ENCODE results near the gene KIRREL3.

Gene KIRREL3

DNA sequence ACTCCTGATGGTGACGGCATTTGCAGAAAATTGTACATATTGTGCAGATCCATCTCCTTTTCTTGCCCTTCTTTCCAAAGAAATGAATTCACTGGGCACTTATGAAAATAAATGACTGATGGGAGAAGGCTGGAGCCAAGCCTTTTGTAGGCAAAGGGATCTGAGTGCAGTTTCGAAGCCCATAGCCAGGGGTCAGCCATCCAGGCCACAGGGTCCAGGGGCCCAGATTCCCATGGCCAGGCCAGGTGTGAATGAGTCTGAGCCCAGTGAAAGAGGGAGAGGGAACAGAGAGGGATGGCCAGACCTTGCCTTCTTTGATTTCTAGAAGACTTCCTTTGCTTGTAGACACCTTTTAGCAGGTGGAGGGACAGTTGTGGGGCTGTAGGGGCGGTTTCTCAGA lies 209.1 kb downstream of the KIRREL3 start:
- H3K4me1 ChIP-seq (ENCODE audit: control insufficient read depth in 1 of 2, insufficient read depth in 1 of 2, low read depth in 1 of 2, low read length in 1 of 2): no peaks in the 10 kb centered on the region
- TF ChIP-seq, protein P1, sequence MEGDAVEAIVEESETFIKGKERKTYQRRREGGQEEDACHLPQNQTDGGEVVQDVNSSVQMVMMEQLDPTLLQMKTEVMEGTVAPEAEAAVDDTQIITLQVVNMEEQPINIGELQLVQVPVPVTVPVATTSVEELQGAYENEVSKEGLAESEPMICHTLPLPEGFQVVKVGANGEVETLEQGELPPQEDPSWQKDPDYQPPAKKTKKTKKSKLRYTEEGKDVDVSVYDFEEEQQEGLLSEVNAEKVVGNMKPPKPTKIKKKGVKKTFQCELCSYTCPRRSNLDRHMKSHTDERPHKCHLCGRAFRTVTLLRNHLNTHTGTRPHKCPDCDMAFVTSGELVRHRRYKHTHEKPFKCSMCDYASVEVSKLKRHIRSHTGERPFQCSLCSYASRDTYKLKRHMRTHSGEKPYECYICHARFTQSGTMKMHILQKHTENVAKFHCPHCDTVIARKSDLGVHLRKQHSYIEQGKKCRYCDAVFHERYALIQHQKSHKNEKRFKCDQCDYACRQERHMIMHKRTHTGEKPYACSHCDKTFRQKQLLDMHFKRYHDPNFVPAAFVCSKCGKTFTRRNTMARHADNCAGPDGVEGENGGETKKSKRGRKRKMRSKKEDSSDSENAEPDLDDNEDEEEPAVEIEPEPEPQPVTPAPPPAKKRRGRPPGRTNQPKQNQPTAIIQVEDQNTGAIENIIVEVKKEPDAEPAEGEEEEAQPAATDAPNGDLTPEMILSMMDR (IDR thresholded peaks at IDR 0.05): no peak
- no peak overlapping the region for H3K27ac ChIP-seq
- H3K9me3 ChIP-seq: no peaks in the 10 kb centered on the region
- H3K27me3 ChIP-seq: no peaks in the 10 kb centered on the region
- no peaks in the 10 kb centered on the region for H3K36me3 ChIP-seq
- H3K4me3 ChIP-seq (ENCODE audit: low read depth in 1 of 2, low read length in 1 of 2): no peak overlapping the region

DNA sequence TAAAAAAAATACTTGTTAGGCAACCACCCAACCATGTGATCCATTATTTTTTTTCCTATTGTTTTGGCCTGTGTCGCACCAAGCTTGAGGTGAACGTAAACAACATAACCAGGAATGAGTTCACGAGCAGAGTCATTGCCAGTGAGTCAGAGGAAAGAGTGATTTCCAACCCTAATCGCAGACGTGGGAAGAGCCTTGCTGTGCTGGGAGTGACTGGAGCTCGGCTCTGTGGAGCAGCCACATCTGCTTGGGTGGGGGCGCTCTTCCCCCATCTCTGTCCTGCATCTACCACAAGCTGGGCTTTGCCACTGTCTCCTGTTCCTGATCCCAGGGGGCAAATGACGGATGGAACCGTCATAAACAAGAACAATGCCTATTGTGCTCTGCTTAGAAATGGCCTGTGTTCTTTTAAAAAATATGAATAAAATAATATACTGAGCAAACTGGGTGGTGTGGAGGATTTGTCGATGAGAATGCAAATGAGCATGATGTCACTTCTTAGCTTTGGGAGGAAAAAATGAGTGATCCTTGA lies 210.0 kb downstream of the KIRREL3 start:
- Histone ChIP-seq H3K27me3 (no peaks in the 10 kb centered on the region), H3K4me1 (ENCODE audit: control insufficient read depth in 1 of 2, insufficient read depth in 1 of 2, low read depth in 1 of 2, low read length in 1 of 2) (no peaks in the 10 kb centered on the region), H3K27ac (no peak overlapping the region), H3K4me3 (ENCODE audit: low read depth in 1 of 2, low read length in 1 of 2) (no peak overlapping the region), H3K36me3 (no peaks in the 10 kb centered on the region), H3K9me3 (no peaks in the 10 kb centered on the region)
- TF ChIP-seq, protein P1 (IDR thresholded peaks at IDR 0.05): no peak

DNA sequence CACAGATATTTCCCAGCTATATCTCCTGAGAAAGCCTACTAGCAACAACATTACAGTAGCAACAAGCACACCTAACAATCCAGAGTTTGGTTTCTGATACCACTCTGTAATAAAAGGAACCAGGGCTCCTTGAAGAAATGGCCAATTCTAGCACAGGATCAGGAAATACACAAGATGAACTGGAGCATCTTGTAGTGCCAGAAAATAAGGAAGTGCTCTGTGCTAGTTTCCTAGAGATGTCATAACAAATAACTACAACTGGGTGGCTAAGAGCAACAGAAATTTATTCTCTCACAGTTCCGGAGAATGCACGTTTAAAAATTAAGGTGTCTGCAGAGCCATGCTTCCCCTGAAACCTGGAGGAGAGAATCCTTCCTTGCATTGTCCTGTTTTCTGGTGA lies 217.8 kb downstream of the KIRREL3 start:
- no peak overlapping the region for H3K27ac ChIP-seq
- H3K27me3 ChIP-seq: peaks cover 3% of the 10 kb centered on the region
- H3K4me1 ChIP-seq (ENCODE audit: control insufficient read depth in 1 of 2, insufficient read depth in 1 of 2, low read depth in 1 of 2, low read length in 1 of 2): no peaks in the 10 kb centered on the region
- TF ChIP-seq, protein P1 (IDR thresholded peaks at IDR 0.05): no peak
- H3K4me3 ChIP-seq (ENCODE audit: low read depth in 1 of 2, low read length in 1 of 2): no peak overlapping the region
- no peaks in the 10 kb centered on the region for H3K9me3 ChIP-seq
- no peaks in the 10 kb centered on the region for H3K36me3 ChIP-seq

DNA sequence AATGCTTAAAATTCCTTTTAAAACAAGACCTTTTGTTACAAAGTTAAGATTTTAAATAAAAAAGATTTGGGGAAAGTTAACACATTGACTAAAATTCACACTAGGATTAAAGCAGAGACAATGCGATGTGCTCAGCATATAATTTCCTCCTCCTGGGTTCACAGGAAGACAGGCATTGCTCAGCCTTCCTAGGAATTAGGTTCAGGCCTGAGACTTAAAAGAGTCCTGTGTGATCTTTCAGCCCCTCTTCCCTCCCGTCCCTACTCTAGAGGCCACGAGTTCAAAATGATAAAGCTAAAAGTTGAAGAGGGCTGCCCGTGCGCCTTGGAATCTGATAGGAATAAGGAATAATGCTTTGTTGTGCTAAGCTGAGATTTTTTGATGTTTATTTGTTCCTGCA lies 218.6 kb downstream of the KIRREL3 start:
- Histone ChIP-seq H3K9me3 (no peaks in the 10 kb centered on the region), H3K4me3 (ENCODE audit: low read depth in 1 of 2, low read length in 1 of 2) (no peak overlapping the region), H3K4me1 (ENCODE audit: control insufficient read depth in 1 of 2, insufficient read depth in 1 of 2, low read depth in 1 of 2, low read length in 1 of 2) (no peaks in the 10 kb centered on the region), H3K36me3 (no peaks in the 10 kb centered on the region), H3K27ac (no peak overlapping the region), H3K27me3 (peaks cover 3% of the 10 kb centered on the region)
- TF ChIP-seq, protein P1 (IDR thresholded peaks at IDR 0.05): no peak

DNA sequence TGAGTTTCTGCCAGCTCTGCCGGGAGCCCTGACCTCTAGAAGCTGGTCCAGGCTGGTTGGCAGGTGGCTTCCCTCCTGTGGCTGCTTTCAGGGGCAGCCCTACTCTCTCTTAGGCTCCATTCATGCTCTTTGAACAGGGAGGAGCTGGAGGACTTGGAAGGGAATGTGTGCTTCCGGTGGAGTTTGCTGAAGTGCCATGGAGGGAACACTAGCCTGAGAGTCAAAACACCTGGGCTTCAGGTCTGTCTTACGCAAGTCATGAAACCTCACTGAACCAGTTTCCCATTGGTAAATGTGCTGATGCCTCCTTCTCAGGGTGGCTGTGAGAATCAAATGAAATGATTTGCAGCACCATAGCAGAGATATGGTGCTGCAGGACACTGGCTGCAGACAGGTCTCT lies 224.5 kb downstream of the KIRREL3 start:
- Histone ChIP-seq H3K27ac (no peak overlapping the region), H3K36me3 (no peaks in the 10 kb centered on the region), H3K9me3 (no peaks in the 10 kb centered on the region), H3K4me3 (ENCODE audit: low read depth in 1 of 2, low read length in 1 of 2) (no peak overlapping the region), H3K27me3 (peaks cover 3% of the 10 kb centered on the region), H3K4me1 (ENCODE audit: control insufficient read depth in 1 of 2, insufficient read depth in 1 of 2, low read depth in 1 of 2, low read length in 1 of 2) (no peaks in the 10 kb centered on the region)
- TF ChIP-seq, protein P1 (IDR thresholded peaks at IDR 0.05): no peak

DNA sequence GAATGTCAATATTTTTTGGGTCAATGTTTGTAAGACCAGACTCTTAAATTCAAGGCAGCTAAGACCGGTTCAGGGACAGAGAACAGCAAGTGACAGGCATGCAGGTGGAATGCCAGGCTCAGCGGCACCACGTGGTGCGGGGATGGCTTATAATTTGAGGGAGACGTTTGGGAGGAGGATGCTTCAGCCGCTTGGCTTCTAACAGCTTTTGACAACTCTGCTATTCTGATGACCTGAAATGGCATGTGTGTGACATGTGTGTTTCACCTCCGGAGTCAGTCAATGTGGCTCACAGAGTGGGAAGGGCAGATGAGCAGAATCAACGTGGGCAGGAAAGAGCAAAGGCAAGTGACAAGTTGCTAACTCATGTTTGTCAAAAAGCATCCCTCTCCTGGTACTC lies 228.3 kb downstream of the KIRREL3 start:
- no peak overlapping the region for H3K4me3 ChIP-seq (ENCODE audit: low read depth in 1 of 2, low read length in 1 of 2)
- TF ChIP-seq, protein P1 (IDR thresholded peaks at IDR 0.05): no peak

More for the DNA sequence above, 228.3 kb downstream of the KIRREL3 start:
- no peaks in the 10 kb centered on the region for H3K9me3 ChIP-seq
- no peaks in the 10 kb centered on the region for H3K4me1 ChIP-seq (ENCODE audit: control insufficient read depth in 1 of 2, insufficient read depth in 1 of 2, low read depth in 1 of 2, low read length in 1 of 2)
- no peak overlapping the region for H3K27ac ChIP-seq
- no peaks in the 10 kb centered on the region for H3K36me3 ChIP-seq
- no peaks in the 10 kb centered on the region for H3K27me3 ChIP-seq

Data from neutrophil (primary cell).